ENCODE results near the gene NR3C1. TPM values are rescaled to one million over a fixed set of nuclear protein-coding genes. Genes with fewer than 3 reads are reported as not detected.

The NR3C1 gene
- total RNA-seq, 1 experiment from 2014 or later: 16.0 TPM

GRCh38 chr5:143284002-143284401, 119.5 kb downstream of the NR3C1 start:
- H3K9me2 ChIP-seq (ENCODE audit: insufficient read depth): no peaks in the 10 kb centered on the region
- H3K9ac ChIP-seq (ENCODE audit: low read length): no peak overlapping the region
- no peaks in the 10 kb centered on the region for H4K20me1 ChIP-seq (ENCODE audit: insufficient read depth)
- RAD21 ChIA-PET (ENCODE audit: low non-redundant PET in 1 of 2, low total read pairs in 2 of 2, uncharacterized antibody in 2 of 2, unreplicated experiment in 2 of 2): no interaction called here
- CTCF ChIA-PET: no interaction called here
- H3K27ac ChIP-seq (ENCODE audit: low read depth, low read length): no peak overlapping the region
- no peak for ATAC-seq
- no peak for DNase-seq (ENCODE audit: low read depth, low spot score)
- H3K27me3 ChIP-seq (ENCODE audit: insufficient read depth, low read length): no peaks in the 10 kb centered on the region
- no peaks in the 10 kb centered on the region for H3K36me3 ChIP-seq (ENCODE audit: control insufficient read depth in 1 of 2, insufficient read depth in 2 of 2, low read length in 2 of 2)
- intact Hi-C loops (cut with micrococcal nuclease): no loop called here
- H3K4me3 ChIP-seq (replicated peaks in 1 of 2; ENCODE audit: low read depth in 1 of 2, low read length in 2 of 2): no peak overlapping the region
- H3K4me1 ChIP-seq (ENCODE audit: control insufficient read depth in 1 of 2, insufficient read depth in 2 of 2, low read length in 2 of 2): no peaks in the 10 kb centered on the region
- no peak for TF ChIP-seq SP1 (IDR thresholded peaks at IDR 0.05; ENCODE audit: low read depth)
- no peak for TF ChIP-seq CEBPB (IDR thresholded peaks at IDR 0.05; ENCODE audit: low read depth)
- no peak for TF ChIP-seq CBX3 (IDR thresholded peaks at IDR 0.05; ENCODE audit: low read depth)
- TF ChIP-seq, protein P1, sequence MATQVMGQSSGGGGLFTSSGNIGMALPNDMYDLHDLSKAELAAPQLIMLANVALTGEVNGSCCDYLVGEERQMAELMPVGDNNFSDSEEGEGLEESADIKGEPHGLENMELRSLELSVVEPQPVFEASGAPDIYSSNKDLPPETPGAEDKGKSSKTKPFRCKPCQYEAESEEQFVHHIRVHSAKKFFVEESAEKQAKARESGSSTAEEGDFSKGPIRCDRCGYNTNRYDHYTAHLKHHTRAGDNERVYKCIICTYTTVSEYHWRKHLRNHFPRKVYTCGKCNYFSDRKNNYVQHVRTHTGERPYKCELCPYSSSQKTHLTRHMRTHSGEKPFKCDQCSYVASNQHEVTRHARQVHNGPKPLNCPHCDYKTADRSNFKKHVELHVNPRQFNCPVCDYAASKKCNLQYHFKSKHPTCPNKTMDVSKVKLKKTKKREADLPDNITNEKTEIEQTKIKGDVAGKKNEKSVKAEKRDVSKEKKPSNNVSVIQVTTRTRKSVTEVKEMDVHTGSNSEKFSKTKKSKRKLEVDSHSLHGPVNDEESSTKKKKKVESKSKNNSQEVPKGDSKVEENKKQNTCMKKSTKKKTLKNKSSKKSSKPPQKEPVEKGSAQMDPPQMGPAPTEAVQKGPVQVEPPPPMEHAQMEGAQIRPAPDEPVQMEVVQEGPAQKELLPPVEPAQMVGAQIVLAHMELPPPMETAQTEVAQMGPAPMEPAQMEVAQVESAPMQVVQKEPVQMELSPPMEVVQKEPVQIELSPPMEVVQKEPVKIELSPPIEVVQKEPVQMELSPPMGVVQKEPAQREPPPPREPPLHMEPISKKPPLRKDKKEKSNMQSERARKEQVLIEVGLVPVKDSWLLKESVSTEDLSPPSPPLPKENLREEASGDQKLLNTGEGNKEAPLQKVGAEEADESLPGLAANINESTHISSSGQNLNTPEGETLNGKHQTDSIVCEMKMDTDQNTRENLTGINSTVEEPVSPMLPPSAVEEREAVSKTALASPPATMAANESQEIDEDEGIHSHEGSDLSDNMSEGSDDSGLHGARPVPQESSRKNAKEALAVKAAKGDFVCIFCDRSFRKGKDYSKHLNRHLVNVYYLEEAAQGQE (IDR thresholded peaks at IDR 0.05; ENCODE audit: low read depth): no peak
- TF ChIP-seq FOSL1 (IDR thresholded peaks at IDR 0.05; ENCODE audit: low read depth): no peak
- TF ChIP-seq ZNF274 (IDR thresholded peaks at IDR 0.05; ENCODE audit: low read depth, low read length): no peak
- TF ChIP-seq, protein P2, sequence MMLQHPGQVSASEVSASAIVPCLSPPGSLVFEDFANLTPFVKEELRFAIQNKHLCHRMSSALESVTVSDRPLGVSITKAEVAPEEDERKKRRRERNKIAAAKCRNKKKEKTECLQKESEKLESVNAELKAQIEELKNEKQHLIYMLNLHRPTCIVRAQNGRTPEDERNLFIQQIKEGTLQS (IDR thresholded peaks at IDR 0.05): no peak
- no peaks in the 10 kb centered on the region for H3K9me3 ChIP-seq (ENCODE audit: control insufficient read depth in 1 of 2, insufficient read depth in 1 of 2, low read depth in 1 of 2, low read length in 2 of 2)
- H2AFZ ChIP-seq (ENCODE audit: low read depth, low read length, poor library complexity, severe bottlenecking): no peak overlapping the region
- no peak overlapping the region for H3K4me2 ChIP-seq (ENCODE audit: low read length)
- H3K79me2 ChIP-seq (ENCODE audit: insufficient read depth, low read length): no peaks in the 10 kb centered on the region
- POLR2A ChIA-PET: no interaction called here
- no TSS peak for BruUV-seq (replicated peaks)

- no peak overlapping the region for H3K4me2 ChIP-seq (ENCODE audit: low read length)
- no peak overlapping the region for H3K9ac ChIP-seq (ENCODE audit: low read length)
- H3K9me3 ChIP-seq (ENCODE audit: control insufficient read depth in 1 of 2, insufficient read depth in 1 of 2, low read depth in 1 of 2, low read length in 2 of 2): no peaks in the 10 kb centered on the region
- intact Hi-C loops (cut with micrococcal nuclease): no loop called here
- H3K79me2 ChIP-seq (ENCODE audit: insufficient read depth, low read length): no peaks in the 10 kb centered on the region
- H3K9me2 ChIP-seq (ENCODE audit: insufficient read depth): no peaks in the 10 kb centered on the region
- H3K4me3 ChIP-seq (replicated peaks in 1 of 2; ENCODE audit: low read depth in 1 of 2, low read length in 2 of 2): no peak overlapping the region
- CTCF ChIA-PET: no interaction called here
- no peak overlapping the region for H2AFZ ChIP-seq (ENCODE audit: low read depth, low read length, poor library complexity, severe bottlenecking)
- BruUV-seq (replicated peaks): no TSS peak
- no peaks in the 10 kb centered on the region for H3K36me3 ChIP-seq (ENCODE audit: control insufficient read depth in 1 of 2, insufficient read depth in 2 of 2, low read length in 2 of 2)
- RAD21 ChIA-PET (ENCODE audit: low non-redundant PET in 1 of 2, low total read pairs in 2 of 2, uncharacterized antibody in 2 of 2, unreplicated experiment in 2 of 2): no interaction called here
- ATAC-seq (no peak), DNase-seq (ENCODE audit: low read depth, low spot score) (no peak)
- no peak overlapping the region for H3K27ac ChIP-seq (ENCODE audit: low read depth, low read length)
- POLR2A ChIA-PET: no interaction called here
- no peaks in the 10 kb centered on the region for H3K4me1 ChIP-seq (ENCODE audit: control insufficient read depth in 1 of 2, insufficient read depth in 2 of 2, low read length in 2 of 2)
- TF ChIP-seq ZFX (IDR thresholded peaks at IDR 0.05) (no peak), JUND (IDR thresholded peaks at IDR 0.05) (no peak), CBX3 (IDR thresholded peaks at IDR 0.05; ENCODE audit: low read depth) (no peak), ZBTB33 (IDR thresholded peaks at IDR 0.05; ENCODE audit: extremely low read depth, insufficient replicate concordance, low read length) (no peak), EZH2 (IDR thresholded peaks at IDR 0.05) (no peak), POLR2AphosphoS5 (IDR thresholded peaks at IDR 0.05; ENCODE audit: low read depth, low read length) (no peak), CEBPB (IDR thresholded peaks at IDR 0.05; ENCODE audit: low read depth) (no peak), SP1 (IDR thresholded peaks at IDR 0.05; ENCODE audit: low read depth) (no peak), POLR2A (IDR thresholded peaks at IDR 0.05; ENCODE audit: borderline replicate concordance, extremely low read depth, insufficient read depth, insufficient read length) (no peak)
- TF ChIP-seq, protein P2 (IDR thresholded peaks at IDR 0.05): no peak
- TF ChIP-seq, protein P3, sequence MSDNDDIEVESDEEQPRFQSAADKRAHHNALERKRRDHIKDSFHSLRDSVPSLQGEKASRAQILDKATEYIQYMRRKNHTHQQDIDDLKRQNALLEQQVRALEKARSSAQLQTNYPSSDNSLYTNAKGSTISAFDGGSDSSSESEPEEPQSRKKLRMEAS (IDR thresholded peaks at IDR 0.05): no peak
- no peaks in the 10 kb centered on the region for H3K27me3 ChIP-seq (ENCODE audit: insufficient read depth, low read length)
- no peaks in the 10 kb centered on the region for H4K20me1 ChIP-seq (ENCODE audit: insufficient read depth)
Measured at GRCh38 chr5:143281226-143281625, 122.3 kb downstream of the NR3C1 start.

Measured in HCT116 (cell line).